Measurements from ENCODE around the gene NRIP1. TPM values are rescaled to one million over a fixed set of nuclear protein-coding genes. Genes with fewer than 3 reads are reported as not detected.

Gene NRIP1
- total RNA-seq, 1 experiment from 2014 or later = 10.4 TPM

DNA sequence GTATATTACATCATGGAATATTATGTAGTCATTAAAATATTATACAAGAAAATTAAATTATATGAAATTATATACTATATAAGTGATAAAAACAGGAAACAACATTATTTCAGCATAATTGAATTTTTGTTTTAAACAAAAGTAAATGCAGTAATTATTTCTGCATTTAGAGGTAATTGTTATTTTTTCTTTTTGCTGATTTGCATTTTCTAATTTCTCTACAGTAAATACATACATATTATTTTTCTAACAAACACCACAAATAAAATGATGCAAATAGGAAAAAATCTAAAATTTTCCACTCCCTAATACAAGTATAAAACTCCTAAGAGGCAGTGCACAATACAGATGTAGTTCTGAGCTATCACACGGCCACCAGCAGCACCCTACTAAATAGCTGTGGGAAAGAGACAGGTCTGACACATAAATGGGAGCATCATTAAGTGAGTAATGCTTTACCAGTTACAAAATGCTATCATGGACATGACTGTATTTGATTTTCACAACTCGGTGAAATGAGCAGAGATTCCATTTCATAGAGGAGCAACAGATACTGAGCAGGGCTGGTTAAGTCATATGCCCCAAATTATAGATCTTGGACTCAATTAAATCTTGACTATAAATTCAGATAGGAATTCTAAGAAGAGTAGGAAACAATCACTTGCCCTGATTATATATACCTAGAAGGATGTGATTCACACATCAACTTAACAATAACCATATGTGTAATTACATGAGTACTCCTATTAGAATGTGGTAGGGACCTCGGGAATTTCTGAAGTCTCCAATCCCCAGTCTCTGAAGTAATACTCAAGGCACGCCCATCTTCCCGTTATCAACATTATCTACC is 49.0 kb downstream of the NRIP1 start:
- H4K5ac ChIP-seq (ENCODE audit: insufficient read length, low read depth, low read length) = no peak overlapping the region
- H2BK5ac ChIP-seq (ENCODE audit: insufficient read length, low read length) = no peak overlapping the region
- no peak overlapping the region for H3T11ph ChIP-seq (ENCODE audit: low read length)
- no peaks in the 10 kb centered on the region for H3K23me2 ChIP-seq (ENCODE audit: insufficient read length, low read depth, low read length, poor library complexity, severe bottlenecking)
- H2AK5ac ChIP-seq (ENCODE audit: insufficient read length, low read length) = no peak overlapping the region
- H3K4me1 Mint-ChIP-seq = no peaks in the 10 kb centered on the region
- no peak overlapping the region for H3K14ac ChIP-seq (ENCODE audit: insufficient read depth, low read length)
- WGBS (ENCODE audit: extremely low coverage, insufficient read length, low lambda C conversion rate) = no CpG with 5 or more reads among the region's 5 CpGs
- H3K27me3 Mint-ChIP-seq (ENCODE audit: low read depth) = no peaks in the 10 kb centered on the region
- no peak overlapping the region for H2BK12ac ChIP-seq (ENCODE audit: insufficient read length, low read depth, low read length)
- H3K4me2 ChIP-seq (ENCODE audit: insufficient read depth, insufficient read length, low read length) = no peak overlapping the region
- no peaks in the 10 kb centered on the region for H4K20me1 ChIP-seq (ENCODE audit: control insufficient read depth, insufficient read depth, insufficient read length)
- no peak overlapping the region for H2AFZ ChIP-seq (ENCODE audit: low read length)
- H3K4ac ChIP-seq (ENCODE audit: low read depth, low read length) = no peak overlapping the region
- no peak overlapping the region for H4K8ac ChIP-seq (replicated peaks; ENCODE audit: insufficient read length, low read depth, low read length)
- H3K56ac ChIP-seq (ENCODE audit: insufficient read length, low read depth, low read length) = no peak overlapping the region
- no peak overlapping the region for H3K9ac ChIP-seq (ENCODE audit: extremely low read depth, insufficient read length, low read length)
- H3K4me1 ChIP-seq (ENCODE audit: insufficient read depth, low read length) = no peaks in the 10 kb centered on the region
- H3K4me3 Mint-ChIP-seq = no peak overlapping the region
- no peaks in the 10 kb centered on the region for H3K9me3 Mint-ChIP-seq
- H2BK15ac ChIP-seq (ENCODE audit: low read depth, low read length) = no peak overlapping the region
- H3K36me3 Mint-ChIP-seq (ENCODE audit: insufficient read depth in 1 of 3, low read depth in 3 of 3) = peaks cover 0 to 2% (median 0%) of the 10 kb centered on the region in 3 experiments; a peak in 1 of 7 replicates
- no peak overlapping the region for H3K27ac Mint-ChIP-seq
- no peaks in the 10 kb centered on the region for H3K79me2 ChIP-seq (ENCODE audit: insufficient read depth, low read length)
- H3K27ac ChIP-seq (ENCODE audit: insufficient read length, low read depth, low read length) = no peak overlapping the region
- H3K27me3 ChIP-seq (ENCODE audit: insufficient read depth, low read length) = no peaks in the 10 kb centered on the region
- no peak for DNase-seq
- TF ChIP-seq CTCF (conservative IDR thresholded peaks at IDR 0.05) = no peak
- no peak overlapping the region for H4K91ac ChIP-seq (ENCODE audit: insufficient read length, low read depth, low read length)
- no peak overlapping the region for H3K23ac ChIP-seq (ENCODE audit: insufficient read length, low read depth, low read length)
- H2BK120ac ChIP-seq (ENCODE audit: low read depth, low read length, poor library complexity, severe bottlenecking) = no peak overlapping the region
- H3K9me3 ChIP-seq (ENCODE audit: control insufficient read depth, low read depth, low read length) = no peaks in the 10 kb centered on the region
- H3K79me1 ChIP-seq (ENCODE audit: insufficient read depth, low read depth, low read length, poor library complexity, severe bottlenecking) = no peaks in the 10 kb centered on the region
- no peak overlapping the region for H2BK20ac ChIP-seq (ENCODE audit: low read depth, low read length, poor library complexity, severe bottlenecking)
- H3K18ac ChIP-seq (ENCODE audit: insufficient read length, low read depth, low read length) = no peak overlapping the region
